Lung (tissue), 12 donors: ENCODE measurements around the gene SNX13. TPM values are rescaled to one million over a fixed set of nuclear protein-coding genes. Genes with fewer than 3 reads are reported as not detected.

Experiments used
- ATAC-seq: fragments of 200-7000 bp; cut with Tn5 transposase; one replicate; pipeline ENCODE4 v1.9.1; 2020; ENCODE audit warnings: moderate number of reproducible peaks; ENCODE audit not compliant: insufficient read depth, low FRiP score
- DNase-seq, 3 donors: peaks; one replicate each; pipeline ENCODE4 v3.0.0-alpha.2; 2013 to 2017
- H3K27ac ChIP-seq, 2 donors: one replicate each; pipeline ENCODE4 v1.5.1; 2013; ENCODE audit warnings: mild to moderate bottlenecking in 2 of 2, moderate library complexity in 2 of 2, control low read depth in 1 of 2, inconsistent platforms in 1 of 2, low read depth in 1 of 2, low read length in 1 of 2
- H3K27me3 ChIP-seq, 3 donors: one replicate each; pipeline ENCODE4 v1.5.1; 2013; ENCODE audit warnings: low read length in 2 of 3; ENCODE audit not compliant: control insufficient read depth in 3 of 3, insufficient read depth in 3 of 3
- H3K36me3 ChIP-seq, 4 donors: one replicate each; pipeline ENCODE4 v1.5.1; 2013; ENCODE audit warnings: low read length in 4 of 4, mild to moderate bottlenecking in 1 of 4, moderate library complexity in 1 of 4; ENCODE audit not compliant: control insufficient read depth in 4 of 4, insufficient read depth in 4 of 4
- H3K4me1 ChIP-seq, 5 donors: one replicate each; pipeline ENCODE4 v1.5.1; 2013; ENCODE audit warnings: low read length in 5 of 5, mild to moderate bottlenecking in 2 of 5, moderate library complexity in 1 of 5; ENCODE audit not compliant: control insufficient read depth in 5 of 5, insufficient read depth in 5 of 5
- H3K4me3 ChIP-seq: one replicate; pipeline ENCODE4 v1.5.1; 2013; ENCODE audit warnings: mild to moderate bottlenecking, control low read depth, moderate library complexity
- H3K9ac ChIP-seq, 2 donors: one replicate each; pipeline ENCODE4 v1.5.1; 2013; ENCODE audit warnings: low read length in 2 of 2, control low read depth in 1 of 2; ENCODE audit not compliant: insufficient read depth in 1 of 2
- H3K9me3 ChIP-seq, 4 donors: one replicate each; pipeline ENCODE4 v1.5.1; 2013; ENCODE audit warnings: low read length in 3 of 4, mild to moderate bottlenecking in 1 of 4, moderate library complexity in 1 of 4; ENCODE audit not compliant: control insufficient read depth in 4 of 4, insufficient read depth in 3 of 4
- CTCF ChIP-seq: IDR thresholded peaks from 2 replicates; pipeline ENCODE4 v1.5.1; 2012; ENCODE audit warnings: mild to moderate bottlenecking; ENCODE audit errors: control extremely low read depth, extremely low read depth
- WGBS, 2 donors: extraction: QIAGEN DNeasy Blood & Tissue Kit; methylation state at CpG; one replicate each; pipeline ENCODE4 v1.1.7; 2013; 5-methylcytosine and 5-hydroxymethylcytosine counted together
- polyA plus RNA-seq, 2 donors: library from polyadenylated mRNA; stranded (reverse); fragments of 200-250 nt; gene quantifications; one replicate each; pipeline ENCODE4 v1.2.1, GENCODE V29; 2013
- total RNA-seq, 2 donors: library from RNA; depleted of rRNA in 1 of 2; stranded (reverse); fragments of >200 nt in 1 of 2; gene quantifications; one replicate each; pipeline ENCODE4 v1.2.1, GENCODE V29; 2014 to 2021
- donor health status: control.
- donor health status: control.
- donor health status: Bipolar disorder and iron deficiency.
- donor health status: healthy.
- donor health status: DM: yes; HTN: yes; CAD: no.

The SNX13 gene
- total and polyA plus RNA-seq, 4 donors = 8.9 to 104 (median 31.9) TPM

GRCh38 chr7:17769918-17770317 is 170.4 kb downstream of the SNX13 start:
- WGBS, 2 donors = 29 to 31% methylated on average over 2 of the region's 2 CpGs
- no peaks in the 10 kb centered on the region for H3K36me3 ChIP-seq
- DNase-seq (peak; percentile 46 to 67 (median 65)), ATAC-seq (peak; percentile 28)
- peak; percentile 38 for TF ChIP-seq CTCF
- H3K4me1 ChIP-seq = peaks cover 0 to 14% (median 0%) of the 10 kb centered on the region in 5 donors
- H3K27me3 ChIP-seq = no peaks in the 10 kb centered on the region
- H3K9ac ChIP-seq = no peak overlapping the region
- H3K9me3 ChIP-seq = no peaks in the 10 kb centered on the region
- no peak overlapping the region for H3K4me3 ChIP-seq
- no peak overlapping the region for H3K27ac ChIP-seq

GRCh38 chr7:17758008-17758407 is 182.3 kb downstream of the SNX13 start:
- H3K4me1 ChIP-seq = no peaks in the 10 kb centered on the region
- no peak overlapping the region for H3K27ac ChIP-seq
- no peak for TF ChIP-seq CTCF
- no peak overlapping the region for H3K4me3 ChIP-seq
- H3K9me3 ChIP-seq = peaks cover 0 to 5% (median 1%) of the 10 kb centered on the region in 4 donors
- ATAC-seq (no peak), DNase-seq (no peak)
- WGBS, 2 donors = 88 to 94% methylated on average over 3 of the region's 3 CpGs
- no peak overlapping the region for H3K9ac ChIP-seq
- no peaks in the 10 kb centered on the region for H3K36me3 ChIP-seq
- H3K27me3 ChIP-seq = no peaks in the 10 kb centered on the region

DNA sequence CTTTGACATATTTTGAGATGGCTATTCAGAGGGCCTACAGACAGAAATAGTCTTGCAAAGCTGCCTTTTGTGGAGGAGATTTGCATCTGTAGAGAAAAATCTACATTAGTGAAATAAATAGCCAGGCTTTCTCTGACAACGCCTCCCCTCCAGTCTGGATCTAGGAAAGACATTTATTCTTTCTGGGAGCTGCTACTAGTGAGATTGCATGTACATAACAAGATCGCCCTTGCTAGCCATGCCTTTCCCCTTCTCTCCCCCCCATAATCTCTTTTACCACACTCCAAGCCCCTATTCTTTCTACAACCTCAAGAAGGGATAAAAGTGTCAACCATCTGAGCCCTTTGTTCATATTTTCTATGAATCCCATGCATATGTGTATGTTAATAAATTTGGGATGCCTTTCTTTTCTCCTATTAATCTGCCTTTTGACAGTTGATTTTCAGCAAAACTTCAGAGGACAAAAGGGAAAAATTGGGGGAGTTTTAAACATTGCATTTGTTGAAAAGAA is 194.2 kb downstream of the SNX13 start:
- H3K27ac ChIP-seq = no peak overlapping the region
- 85 to 91% methylated on average over 2 of the region's 2 CpGs for WGBS, 2 donors
- peaks cover 0 to 2% (median 0%) of the 10 kb centered on the region in 5 donors for H3K4me1 ChIP-seq
- H3K9ac ChIP-seq = no peak overlapping the region
- ATAC-seq = no peak
- TF ChIP-seq CTCF = no peak
- H3K4me3 ChIP-seq = no peak overlapping the region
- H3K9me3 ChIP-seq = peaks cover 0 to 2% (median 0%) of the 10 kb centered on the region in 4 donors
- no peak for DNase-seq
- H3K36me3 ChIP-seq = no peaks in the 10 kb centered on the region
- no peaks in the 10 kb centered on the region for H3K27me3 ChIP-seq

GRCh38 chr7:17745610-17746009 is 194.7 kb downstream of the SNX13 start:
- TF ChIP-seq CTCF = no peak
- H3K27ac ChIP-seq = no peak overlapping the region
- peaks cover 0 to 4% (median 0%) of the 10 kb centered on the region in 4 donors for H3K9me3 ChIP-seq
- no peaks in the 10 kb centered on the region for H3K36me3 ChIP-seq
- no peaks in the 10 kb centered on the region for H3K27me3 ChIP-seq
- ATAC-seq = no peak
- H3K4me1 ChIP-seq = peaks cover 0 to 2% (median 0%) of the 10 kb centered on the region in 5 donors
- no peak overlapping the region for H3K4me3 ChIP-seq
- no peak overlapping the region for H3K9ac ChIP-seq
- no peak for DNase-seq
